ENCODE measurements around the gene DCAF11.

Gene DCAF11

DNA sequence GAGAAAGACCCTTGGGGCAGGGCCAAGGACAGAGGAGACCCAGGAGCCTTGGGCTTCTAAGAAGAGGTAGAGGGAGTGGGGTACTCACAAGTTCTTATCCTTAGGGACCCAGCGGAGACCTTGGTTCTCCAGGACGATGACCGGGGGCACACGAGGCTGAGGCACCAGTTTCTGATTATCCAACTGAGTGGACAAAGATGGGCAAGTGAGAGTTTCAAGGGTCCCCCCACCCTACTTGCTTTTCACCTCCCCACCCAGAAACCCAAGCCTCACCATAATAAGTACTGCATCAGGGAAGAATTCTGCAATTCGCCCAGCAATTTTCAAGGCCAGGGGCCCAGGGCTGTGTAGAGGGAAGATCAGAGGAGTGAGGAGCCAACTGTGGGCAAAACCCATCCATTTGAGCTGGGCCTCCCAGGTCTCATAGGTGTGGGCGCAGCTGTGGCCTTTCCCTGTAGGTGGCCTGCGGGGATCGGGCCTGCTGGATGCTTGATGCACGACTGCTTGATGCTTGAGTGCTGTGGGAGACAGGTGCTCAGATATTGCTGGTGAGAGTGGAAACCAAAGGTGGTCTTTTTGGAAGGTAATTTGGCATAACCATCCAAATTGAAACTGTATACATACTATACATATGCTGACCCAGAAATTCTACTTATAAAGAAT is 24.8 kb downstream of the DCAF11 start:
- no peak for DNase-seq (ENCODE audit: low read depth, low spot score)

DNA sequence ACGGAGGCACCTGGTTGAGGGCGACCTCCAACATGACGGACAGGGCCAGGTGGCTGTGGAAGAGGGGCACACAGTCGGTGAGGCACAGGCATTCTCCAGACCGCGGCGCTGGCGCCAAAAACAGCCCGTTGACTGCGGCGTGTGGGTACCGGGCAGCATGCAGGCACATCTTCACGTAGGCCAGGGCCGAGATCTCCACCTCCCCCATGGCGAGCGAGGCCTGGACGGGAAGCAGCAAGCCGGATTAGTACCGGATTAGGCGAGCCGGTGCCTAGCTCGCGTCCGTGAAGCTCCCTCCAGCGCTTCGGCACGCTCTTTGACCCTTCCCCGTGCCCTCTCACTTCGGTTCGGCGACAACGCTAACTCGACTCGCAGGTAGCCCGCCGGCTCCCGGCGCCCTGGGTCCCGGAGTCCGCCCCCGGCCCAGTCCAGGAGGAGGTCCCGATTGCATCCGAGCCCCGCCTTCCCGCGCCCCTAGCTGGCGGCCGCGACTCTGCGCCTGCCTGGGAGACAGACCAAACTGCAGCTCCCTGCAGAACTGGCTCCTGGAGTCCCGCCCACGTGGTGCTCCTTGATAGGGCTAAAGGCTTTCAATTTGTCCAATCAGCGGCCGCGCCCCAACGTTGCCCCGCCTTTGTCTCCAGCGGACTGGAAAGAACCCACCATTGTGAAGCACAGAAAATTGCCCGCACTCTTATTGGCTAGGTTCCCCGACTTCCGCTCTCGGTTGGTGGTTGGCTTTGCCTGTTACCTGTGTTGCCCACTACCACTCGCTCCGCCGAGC is 26.7 kb downstream of the DCAF11 start, which contains the start of gene EMC9:
TSS of gene EMC9 (minus strand) at position 495 of the 784 bp plus-strand sequence. CDS start at position 208, 287 bp downstream.
- peak; percentile 100 for DNase-seq (ENCODE audit: low read depth, low spot score)

DNA sequence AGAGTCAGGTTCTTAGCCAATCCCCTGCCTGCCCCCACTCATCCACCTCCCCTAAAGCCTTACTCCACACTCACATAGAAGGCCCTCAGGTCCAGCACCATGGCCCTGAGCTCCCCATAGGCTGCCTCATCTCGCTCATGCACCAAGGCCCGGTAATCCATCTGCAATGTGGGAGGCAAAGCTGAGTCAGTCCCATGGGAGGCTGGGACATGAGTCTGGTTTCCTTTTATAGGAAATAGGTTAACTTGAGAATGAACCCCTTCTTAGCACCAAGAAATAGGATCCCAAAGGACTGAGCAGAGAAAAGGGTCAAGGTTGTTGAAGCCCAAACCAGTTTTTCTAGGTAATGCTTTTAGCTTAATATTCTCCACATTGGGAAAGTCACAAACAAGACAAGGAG is 28.9 kb downstream of the DCAF11 start:
- no peak for DNase-seq (ENCODE audit: low read depth, low spot score)

DNA sequence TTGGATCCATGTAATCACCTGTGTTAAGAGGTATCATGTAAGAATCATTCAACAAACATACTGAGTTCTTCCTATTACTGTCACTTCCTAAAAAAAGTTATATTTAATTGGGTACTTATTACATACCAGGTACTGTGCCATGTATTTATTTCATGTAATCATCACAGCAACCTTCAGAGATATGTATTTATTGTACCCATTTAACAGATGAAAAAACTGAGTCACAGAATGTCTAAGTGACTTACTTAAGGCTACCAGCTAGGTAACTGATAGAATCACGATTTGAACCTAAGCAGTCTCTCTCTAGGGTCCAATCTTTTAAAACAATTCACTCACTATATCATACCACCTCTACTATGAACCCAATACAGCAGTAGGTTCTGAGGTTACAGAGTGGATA is 29.9 kb downstream of the DCAF11 start:
- DNase-seq (ENCODE audit: low read depth, low spot score): no peak

DNA sequence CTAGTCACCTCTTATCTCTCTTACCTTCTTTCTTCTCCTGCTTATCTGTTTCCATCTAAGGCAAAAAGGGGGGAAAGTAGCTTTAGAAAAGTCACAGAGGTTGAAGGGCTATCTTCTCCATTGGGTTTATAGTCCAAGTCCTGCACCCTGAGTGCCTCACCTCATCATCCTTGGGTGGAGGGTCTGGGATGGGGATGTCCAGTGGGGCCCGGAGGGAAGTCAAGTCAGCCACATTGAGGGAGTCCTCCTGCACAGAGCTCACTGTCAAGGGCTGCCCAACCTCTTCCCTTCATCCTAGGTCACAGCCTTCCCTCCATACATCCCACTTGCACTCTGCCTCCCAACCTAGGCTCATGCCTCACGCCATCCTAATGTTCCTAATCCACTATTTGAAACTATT is 30.6 kb downstream of the DCAF11 start:
- no peak for DNase-seq (ENCODE audit: low read depth, low spot score)

DNA sequence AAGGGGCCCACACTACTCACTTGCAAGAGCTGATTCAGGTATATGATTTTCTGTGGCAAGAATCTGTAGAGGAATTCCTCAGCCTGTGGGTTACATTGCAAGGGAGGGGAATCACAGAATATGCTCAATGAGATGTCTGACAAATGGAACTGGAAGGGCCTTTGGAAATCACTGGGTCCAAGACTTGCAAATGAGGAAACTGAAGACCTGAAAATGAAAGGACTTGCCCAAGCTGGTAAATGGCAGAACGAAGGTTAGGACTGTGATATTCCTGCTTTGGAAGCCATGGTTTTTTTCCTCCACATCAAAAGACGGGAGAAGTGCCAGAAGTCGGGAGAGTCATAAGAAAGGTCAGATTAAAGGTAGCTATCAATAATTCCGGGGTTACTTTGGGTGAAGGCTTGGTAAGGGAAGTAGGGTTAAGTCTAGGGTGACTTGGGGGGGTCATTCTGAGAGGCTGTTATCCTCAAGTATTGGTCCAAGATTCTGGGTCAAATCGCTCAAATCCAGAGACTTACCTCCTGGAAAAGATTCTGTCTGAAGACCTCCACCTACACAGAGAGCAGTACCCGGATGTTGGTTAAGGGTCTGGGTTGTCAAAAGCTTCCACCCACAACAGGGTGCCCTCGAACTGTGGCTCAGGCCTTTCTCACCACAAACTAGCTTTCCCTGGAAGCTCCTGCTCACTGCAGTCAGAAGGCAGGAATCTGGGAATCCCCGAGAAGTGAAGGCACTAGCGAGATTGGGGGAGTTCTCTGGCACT is 31.3 kb downstream of the DCAF11 start:
- peak; percentile 40 for DNase-seq (ENCODE audit: low read depth, low spot score)

DNA sequence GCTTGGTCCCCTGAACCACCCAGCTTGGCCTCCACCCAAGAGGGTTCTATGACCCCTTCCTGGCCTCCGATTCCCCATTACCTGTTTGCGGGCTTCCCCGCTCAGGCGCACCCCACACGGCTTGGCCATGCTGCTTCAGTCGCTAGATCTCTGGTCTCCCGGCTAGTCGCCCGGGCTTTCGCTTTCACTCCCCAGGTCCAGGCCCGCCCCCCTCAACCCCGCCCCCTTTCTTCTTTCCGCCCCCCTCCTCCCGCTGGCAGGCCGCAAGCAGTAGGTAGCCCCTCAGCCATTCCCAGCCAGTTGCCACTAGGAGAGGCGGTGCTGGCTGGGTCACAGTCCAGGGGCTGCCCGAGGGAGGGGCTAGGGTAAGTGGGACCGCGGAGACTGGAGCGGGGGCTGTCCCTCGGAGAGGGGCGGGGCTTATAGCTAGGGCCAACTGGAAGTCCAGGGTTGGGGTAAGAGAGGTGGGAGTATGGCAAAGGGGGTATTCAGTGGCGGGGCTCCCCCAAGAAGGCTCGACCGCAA is 31.9 kb downstream of the DCAF11 start, which contains the start of gene PSME2:
TSS of gene PSME2 (minus strand) at position 158 of the 525 bp plus-strand sequence. CDS start at position 129, 29 bp downstream.
- peak; percentile 98 for DNase-seq (ENCODE audit: low read depth, low spot score)

DNA sequence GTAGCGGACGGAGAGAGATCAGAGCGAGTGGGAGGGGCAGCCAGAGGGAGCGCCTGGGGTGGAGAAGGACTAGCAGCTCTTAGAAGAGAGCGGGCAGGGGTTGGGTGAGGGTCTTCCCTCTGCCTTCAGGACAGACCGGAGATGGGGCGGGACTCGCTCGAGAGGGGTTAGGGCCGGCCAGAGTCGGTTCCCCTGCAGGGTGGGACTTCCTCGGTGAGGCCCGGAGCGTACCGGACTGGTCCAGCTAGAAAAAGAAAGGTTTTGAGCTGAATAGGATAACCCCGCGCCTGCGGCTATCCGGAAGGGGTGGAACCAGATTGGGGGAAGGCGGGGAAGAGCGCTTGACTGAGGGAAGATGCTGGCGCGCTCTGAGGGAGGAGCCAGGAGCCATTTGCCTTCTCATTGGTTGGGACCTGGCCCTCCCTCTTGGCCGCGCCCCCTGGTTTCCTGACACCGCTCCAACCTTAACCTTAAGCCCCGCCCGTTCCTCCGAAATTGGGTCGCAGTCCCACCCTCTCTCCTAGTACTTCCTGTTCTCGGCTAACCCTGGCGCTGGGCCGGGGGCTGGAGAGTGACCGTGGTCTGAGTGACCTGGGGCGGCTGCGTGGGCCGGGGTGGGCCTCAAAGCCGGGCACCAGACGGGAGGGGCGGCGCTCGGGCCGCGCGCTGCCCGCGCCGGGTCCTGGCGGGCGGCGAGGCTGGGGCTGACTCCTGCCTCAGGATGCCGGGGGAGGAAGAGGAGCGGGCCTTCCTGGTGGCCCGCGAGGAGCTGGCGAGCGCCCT is 32.6 kb downstream of the DCAF11 start, which contains the start of gene RNF31:
TSS of gene RNF31 (plus strand) at position 521 of the 783 bp plus-strand sequence. CDS start at position 722, 201 bp downstream.
- peak; percentile 99 for DNase-seq (ENCODE audit: low read depth, low spot score)

DNA sequence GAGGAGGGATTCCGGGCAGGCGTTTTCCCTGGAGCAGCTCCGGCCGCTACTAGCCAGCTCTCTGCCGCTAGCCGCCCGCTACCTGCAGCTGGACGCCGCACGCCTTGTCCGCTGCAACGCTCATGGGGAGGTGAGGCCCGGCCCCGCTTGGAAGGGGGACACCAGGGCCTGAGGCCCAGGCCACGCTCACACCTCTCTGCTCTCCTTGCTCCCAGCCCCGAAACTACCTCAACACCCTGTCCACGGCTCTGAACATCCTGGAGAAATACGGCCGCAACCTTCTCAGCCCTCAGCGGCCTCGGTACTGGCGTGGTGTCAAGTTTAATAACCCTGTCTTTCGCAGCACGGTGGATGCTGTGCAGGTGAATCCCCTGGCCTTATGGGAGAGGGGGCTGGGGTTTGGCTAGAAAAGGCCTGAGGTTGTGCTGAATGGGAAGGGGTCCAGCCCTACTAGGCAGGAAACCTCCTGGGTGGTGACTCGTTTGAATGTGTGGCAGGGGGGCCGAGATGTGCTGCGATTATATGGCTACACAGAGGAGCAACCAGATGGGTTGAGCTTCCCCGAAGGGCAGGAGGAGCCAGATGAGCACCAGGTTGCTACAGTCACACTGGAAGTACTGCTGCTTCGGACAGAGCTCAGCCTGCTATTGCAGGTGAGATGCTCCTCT is 33.3 kb downstream of the DCAF11 start:
- DNase-seq (ENCODE audit: low read depth, low spot score): peak; percentile 36

DNA sequence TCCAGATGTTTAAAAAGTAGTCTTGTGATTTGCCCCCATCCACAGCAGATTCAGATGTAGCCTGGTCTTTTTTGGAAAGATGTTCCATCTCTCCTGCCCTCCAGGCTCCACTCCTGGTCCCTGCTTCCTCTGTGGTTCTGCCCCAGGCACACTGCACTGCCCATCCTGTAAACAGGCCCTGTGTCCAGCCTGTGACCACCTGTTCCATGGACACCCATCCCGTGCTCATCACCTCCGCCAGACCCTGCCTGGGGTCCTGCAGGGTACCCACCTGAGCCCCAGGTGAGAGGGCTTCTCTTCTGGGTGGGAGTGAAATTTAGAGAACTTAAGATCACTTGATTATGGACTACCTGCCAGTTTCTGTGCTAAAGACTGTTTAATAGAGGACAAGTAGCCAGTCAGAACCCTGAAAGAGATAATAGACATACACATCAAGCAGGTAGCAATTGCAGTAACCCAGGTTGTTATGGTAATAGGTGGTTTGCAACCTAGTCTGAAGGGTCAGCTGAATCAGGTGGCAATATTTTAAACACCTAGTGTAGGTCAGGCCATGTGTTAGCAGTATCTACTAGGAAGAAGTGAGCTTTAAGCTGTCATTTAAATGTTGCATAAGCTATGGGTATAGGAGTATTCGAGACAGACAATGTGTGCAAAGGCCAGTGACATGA is 34.9 kb downstream of the DCAF11 start:
- DNase-seq (ENCODE audit: low read depth, low spot score): no peak

DNA sequence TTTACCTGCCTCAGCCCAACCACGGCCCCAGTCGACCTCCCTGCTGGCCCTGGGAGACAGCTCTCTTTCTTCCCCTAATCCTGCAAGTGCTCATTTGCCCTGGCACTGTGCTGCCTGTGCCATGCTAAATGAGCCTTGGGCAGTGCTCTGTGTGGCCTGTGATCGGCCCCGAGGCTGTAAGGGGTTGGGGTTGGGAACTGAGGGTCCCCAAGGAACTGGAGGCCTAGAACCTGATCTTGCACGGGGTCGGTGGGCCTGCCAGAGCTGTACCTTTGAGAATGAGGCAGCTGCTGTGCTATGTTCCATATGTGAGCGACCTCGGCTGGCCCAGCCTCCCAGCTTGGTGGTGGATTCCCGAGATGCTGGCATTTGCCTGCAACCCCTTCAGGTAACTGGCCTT is 35.5 kb downstream of the DCAF11 start:
- no peak for DNase-seq (ENCODE audit: low read depth, low spot score)

DNA sequence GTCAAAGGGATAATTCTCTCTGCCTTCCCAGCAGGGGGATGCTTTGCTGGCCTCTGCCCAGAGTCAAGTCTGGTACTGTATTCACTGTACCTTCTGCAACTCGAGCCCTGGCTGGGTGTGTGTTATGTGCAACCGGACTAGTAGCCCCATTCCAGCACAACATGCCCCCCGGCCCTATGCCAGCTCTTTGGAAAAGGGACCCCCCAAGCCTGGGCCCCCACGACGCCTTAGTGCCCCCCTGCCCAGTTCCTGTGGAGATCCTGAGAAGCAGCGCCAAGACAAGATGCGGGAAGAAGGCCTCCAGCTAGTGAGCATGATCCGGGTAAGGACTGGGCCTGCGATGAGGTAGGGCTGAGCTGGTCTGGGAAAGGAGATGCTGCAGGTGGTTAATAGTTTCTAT is 36.0 kb downstream of the DCAF11 start:
- DNase-seq (ENCODE audit: low read depth, low spot score): no peak

DNA sequence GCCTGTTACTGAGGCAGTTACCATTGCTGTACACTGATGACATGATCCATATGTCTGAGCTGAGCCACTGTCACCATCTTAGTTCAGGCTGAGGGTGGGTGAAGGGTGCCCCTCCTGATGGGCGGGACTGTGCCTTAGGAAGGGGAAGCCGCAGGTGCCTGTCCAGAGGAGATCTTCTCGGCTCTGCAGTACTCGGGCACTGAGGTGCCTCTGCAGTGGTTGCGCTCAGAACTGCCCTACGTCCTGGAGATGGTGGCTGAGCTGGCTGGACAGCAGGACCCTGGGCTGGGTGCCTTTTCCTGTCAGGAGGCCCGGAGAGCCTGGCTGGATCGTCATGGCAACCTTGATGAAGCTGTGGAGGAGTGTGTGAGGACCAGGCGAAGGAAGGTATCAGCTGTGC is 36.4 kb downstream of the DCAF11 start:
- DNase-seq (ENCODE audit: low read depth, low spot score): no peak

DNA sequence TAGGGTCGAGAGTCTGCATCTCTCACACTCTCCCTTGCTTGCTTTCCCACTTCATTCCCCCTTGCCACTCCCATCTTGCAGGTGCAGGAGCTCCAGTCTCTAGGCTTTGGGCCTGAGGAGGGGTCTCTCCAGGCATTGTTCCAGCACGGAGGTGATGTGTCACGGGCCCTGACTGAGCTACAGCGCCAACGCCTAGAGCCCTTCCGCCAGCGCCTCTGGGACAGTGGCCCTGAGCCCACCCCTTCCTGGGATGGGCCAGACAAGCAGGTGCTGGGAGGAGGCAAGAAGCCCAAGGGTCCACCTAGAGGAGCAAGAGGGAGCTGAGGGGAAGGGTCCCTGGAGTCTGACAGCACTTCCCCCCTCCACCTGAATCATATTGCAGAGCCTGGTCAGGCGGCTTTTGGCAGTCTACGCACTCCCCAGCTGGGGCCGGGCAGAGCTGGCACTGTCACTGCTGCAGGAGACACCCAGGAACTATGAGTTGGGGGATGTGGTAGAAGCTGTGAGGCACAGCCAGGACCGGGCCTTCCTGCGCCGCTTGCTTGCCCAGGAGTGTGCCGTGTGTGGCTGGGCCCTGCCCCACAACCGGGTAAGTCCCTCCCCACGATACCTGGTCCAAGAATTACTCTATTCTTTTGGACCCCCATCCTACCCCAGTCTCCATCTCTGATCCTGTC is 37.0 kb downstream of the DCAF11 start:
- no peak for DNase-seq (ENCODE audit: low read depth, low spot score)

DNA sequence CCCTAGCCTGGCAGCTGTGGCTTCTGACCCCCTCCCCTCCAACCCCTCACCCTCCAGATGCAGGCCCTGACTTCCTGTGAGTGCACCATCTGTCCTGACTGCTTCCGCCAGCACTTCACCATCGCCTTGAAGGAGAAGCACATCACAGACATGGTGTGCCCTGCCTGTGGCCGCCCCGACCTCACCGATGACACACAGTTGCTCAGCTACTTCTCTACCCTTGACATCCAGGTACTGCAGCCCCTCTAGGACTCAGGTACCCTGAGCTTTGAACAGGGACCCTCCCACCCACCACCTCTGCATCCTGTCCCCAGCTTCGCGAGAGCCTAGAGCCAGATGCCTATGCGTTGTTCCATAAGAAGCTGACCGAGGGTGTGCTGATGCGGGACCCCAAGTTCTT is 40.5 kb downstream of the DCAF11 start:
- DNase-seq (ENCODE audit: low read depth, low spot score): no peak

DNA sequence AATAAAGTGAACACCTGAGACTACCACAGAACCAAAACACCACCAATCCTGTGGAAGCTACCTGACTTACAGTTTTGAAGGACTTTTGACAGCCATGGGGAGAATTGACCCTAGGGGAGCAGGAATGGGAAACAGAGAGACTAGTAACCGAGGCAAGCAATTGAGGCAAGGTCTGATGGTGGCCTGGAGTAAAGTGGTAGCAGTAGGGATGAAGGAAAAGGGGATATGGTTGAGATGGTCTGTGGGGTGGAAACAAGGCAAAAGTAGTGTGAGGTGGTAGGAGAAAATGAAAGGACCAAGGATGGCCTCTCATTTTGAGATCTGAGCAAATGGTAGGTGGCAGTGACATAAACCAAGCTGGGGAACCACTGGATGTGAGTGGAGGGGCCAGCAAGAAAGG is 42.3 kb downstream of the DCAF11 start:
- no peak for DNase-seq (ENCODE audit: low read depth, low spot score)

DNA sequence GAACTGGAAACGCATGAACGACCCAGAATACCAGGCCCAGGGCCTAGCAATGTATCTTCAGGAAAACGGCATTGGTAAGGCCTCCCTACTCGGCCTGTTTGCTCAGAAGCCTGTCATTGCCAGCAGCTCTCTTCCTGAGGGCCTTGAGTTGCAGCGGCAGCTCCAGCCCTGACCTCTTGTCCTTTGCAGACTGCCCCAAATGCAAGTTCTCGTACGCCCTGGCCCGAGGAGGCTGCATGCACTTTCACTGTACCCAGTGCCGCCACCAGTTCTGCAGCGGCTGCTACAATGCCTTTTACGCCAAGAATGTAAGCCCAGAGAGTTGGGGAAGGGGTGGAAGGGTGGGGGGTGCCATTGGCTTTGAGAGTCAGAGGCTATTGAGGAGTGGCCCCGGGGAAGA is 42.8 kb downstream of the DCAF11 start:
- no peak for DNase-seq (ENCODE audit: low read depth, low spot score)

DNA sequence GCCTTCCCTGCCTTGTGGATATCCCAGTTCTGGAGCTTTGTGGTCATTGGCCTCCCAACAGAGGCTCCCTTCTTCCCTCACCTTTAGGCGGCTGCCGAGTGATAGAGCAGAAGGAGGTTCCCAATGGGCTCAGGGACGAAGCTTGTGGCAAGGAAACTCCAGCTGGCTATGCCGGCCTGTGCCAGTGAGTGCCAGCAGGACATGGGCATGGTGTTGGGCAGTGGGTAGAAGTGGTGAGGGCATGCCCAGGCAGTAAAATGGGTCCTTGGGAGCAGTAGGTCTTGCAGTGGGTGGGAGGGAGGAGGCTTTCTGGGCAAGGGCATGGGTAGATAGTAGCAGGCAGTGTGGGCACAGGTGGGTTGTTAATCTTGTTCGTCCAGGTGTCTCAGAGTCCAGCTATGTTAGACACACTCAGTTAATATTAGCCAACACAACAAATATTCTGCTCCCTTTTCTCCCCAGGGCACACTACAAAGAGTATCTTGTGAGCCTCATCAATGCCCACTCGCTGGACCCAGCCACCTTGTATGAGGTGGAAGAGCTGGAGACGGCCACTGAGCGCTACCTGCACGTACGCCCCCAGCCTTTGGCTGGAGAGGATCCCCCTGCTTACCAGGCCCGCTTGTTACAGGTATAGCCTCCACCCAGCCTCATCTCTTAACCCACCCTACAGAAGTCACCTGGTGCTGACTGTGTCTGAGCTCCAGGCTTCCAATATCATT is 45.4 kb downstream of the DCAF11 start:
- no peak for DNase-seq (ENCODE audit: low read depth, low spot score)

DNA sequence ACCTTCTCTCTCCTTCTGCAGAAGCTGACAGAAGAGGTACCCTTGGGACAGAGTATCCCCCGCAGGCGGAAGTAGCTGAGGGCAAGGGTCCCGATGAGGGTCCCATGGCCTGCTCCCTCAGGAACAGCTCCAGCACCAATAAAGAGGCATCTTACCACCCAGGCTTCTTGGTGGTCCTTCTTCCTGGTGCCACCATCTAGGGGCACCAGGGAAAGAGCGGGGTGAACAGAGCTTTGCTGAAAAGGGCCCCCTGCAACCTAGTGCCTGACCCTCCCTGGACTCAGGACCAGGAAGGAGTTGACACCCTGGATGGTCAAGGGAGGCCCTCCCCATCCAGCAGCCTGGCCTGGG is 45.9 kb downstream of the DCAF11 start:
- DNase-seq (ENCODE audit: low read depth, low spot score): no peak

All from astrocyte of the hippocampus (primary cell).